Brain microvascular endothelial cell (primary cell): ENCODE measurements around the gene C3orf20.

Experiments
- DNase-seq: peaks from one replicate; pipeline ENCODE4 v3.0.0-alpha.2; 2020
- H3K27ac ChIP-seq: fragments of 250-450 bp; sonication (Bioruptor Pico); 2 replicates; pipeline ENCODE4 v1.5.1; 2020; ENCODE audit warnings: mild to moderate bottlenecking, moderate library complexity
- H3K27me3 ChIP-seq: fragments of 250-450 bp; sonication (Bioruptor Pico); replicated peaks from 2 replicates; pipeline ENCODE4 v1.5.1; 2020; ENCODE audit warnings: mild to moderate bottlenecking
- H3K36me3 ChIP-seq: fragments of 250-450 bp; sonication (Bioruptor Pico); replicated peaks from 2 replicates; pipeline ENCODE4 v1.5.1; 2020; ENCODE audit warnings: mild to moderate bottlenecking
- H3K4me3 ChIP-seq: 2 replicates; pipeline ENCODE4 v1.5.1; 2011; ENCODE audit warnings: low read depth, mild to moderate bottlenecking, control low read depth, low read length, moderate library complexity
- CTCF ChIP-seq: IDR thresholded peaks from 2 replicates; pipeline ENCODE4 v1.5.1; 2011; ENCODE audit warnings: low read depth, mild to moderate bottlenecking, moderate library complexity, low read length, control low read depth, inconsistent platforms; ENCODE audit errors: missing control alignments
- in situ Hi-C: cut with HindIII; loops from 2 replicates; pipeline ENCODE4 v1.10.0; 2017; ENCODE audit warnings: low sequenced_read_pairs, low pct_ligation_motif_present

C3orf20 gene

GRCh38 chr3:14646131-14646573 lies 28.8 kb upstream of the C3orf20 start:
- in situ Hi-C loops, result no loop called here
- H3K27ac ChIP-seq, result no peak overlapping the region
- DNase-seq, result no peak
- no peaks in the 10 kb centered on the region for H3K36me3 ChIP-seq
- H3K4me3 ChIP-seq, result no peak overlapping the region
- peaks cover 10% of the 10 kb centered on the region for H3K27me3 ChIP-seq
- TF ChIP-seq CTCF, result no peak

- no peak overlapping the region for H3K4me3 ChIP-seq
- TF ChIP-seq CTCF, result peak; percentile 39
- in situ Hi-C loops, result no loop called here
These were observed 28.1 kb upstream of the C3orf20 start for GRCh38 chr3:14646589-14647413.

GRCh38 chr3:14647976-14648955 lies 26.7 kb upstream of the C3orf20 start:
- no peak for DNase-seq
- H3K27me3 ChIP-seq, result peaks cover 6% of the 10 kb centered on the region
- H3K36me3 ChIP-seq, result no peaks in the 10 kb centered on the region
- no peak for TF ChIP-seq CTCF
- H3K4me3 ChIP-seq, result no peak overlapping the region
- in situ Hi-C loops, result no loop called here
- no peak overlapping the region for H3K27ac ChIP-seq

More at GRCh38 chr3:14646589-14647413, 28.1 kb upstream of the C3orf20 start:
- no peak for DNase-seq
- Histone ChIP-seq H3K27me3 (peaks cover 10% of the 10 kb centered on the region), H3K36me3 (no peaks in the 10 kb centered on the region), H3K27ac (no peak overlapping the region)

- no peak for TF ChIP-seq CTCF
- Histone ChIP-seq H3K4me3 (no peak overlapping the region), H3K27ac (no peak overlapping the region), H3K27me3 (peaks cover 4% of the 10 kb centered on the region), H3K36me3 (no peaks in the 10 kb centered on the region)
- no peak for DNase-seq
- in situ Hi-C loops, result no loop called here
These were observed 25.5 kb upstream of the C3orf20 start for GRCh38 chr3:14649466-14649865.

- Histone ChIP-seq H3K27ac (no peak overlapping the region), H3K27me3 (peaks cover under 1% of the 10 kb centered on the region), H3K4me3 (no peak overlapping the region), H3K36me3 (peaks cover 3% of the 10 kb centered on the region)
- no peak for DNase-seq
- no peak for TF ChIP-seq CTCF
- in situ Hi-C loops, result no loop called here
These were observed 24.7 kb upstream of the C3orf20 start for GRCh38 chr3:14650193-14650592.
